Lower leg skin (tissue), 3 donors: ENCODE data around the gene NEK3.

Experiments
- CTCF ChIP-seq, 3 donors: fragments of 450-650 bp; IDR thresholded peaks; one replicate each; pipeline ENCODE4 v1.5.1; 2016; ENCODE audit warnings: antibody characterized with exemption in 3 of 3, mild to moderate bottlenecking in 3 of 3, moderate library complexity in 2 of 3
- POLR2A ChIP-seq, 2 donors: fragments of 450-650 bp; IDR thresholded peaks; one replicate each; pipeline ENCODE4 v1.6.1; 2016 to 2017; ENCODE audit warnings: antibody characterized with exemption in 2 of 2, mild to moderate bottlenecking in 1 of 2, moderate library complexity in 1 of 2

GRCh38 chr13:52136763-52137162 is 22.6 kb downstream of the NEK3 start:
- no peak for TF ChIP-seq CTCF (IDR thresholded peaks at IDR 0.05)
- no peak for TF ChIP-seq POLR2A (IDR thresholded peaks at IDR 0.05)
